Erythroblast (primary cell): ENCODE measurements around the gene ROMO1.
"Not testable (repeated sequence)": the region's sequence is repeated elsewhere in the genome, so short reads cannot be mapped to it uniquely, and the experiment has no call there.

Source experiments
- GATA1 ChIP-seq: IDR thresholded peaks from 2 replicates; pipeline ENCODE4 v1.6.1; 2011; ENCODE audit warnings: low read depth, mild to moderate bottlenecking, control low read depth, low read length, moderate library complexity
- POLR2A ChIP-seq: IDR thresholded peaks from 2 replicates; pipeline ENCODE4 v1.6.1; 2011; ENCODE audit warnings: mild to moderate bottlenecking, low read length

GRCh38 chr20:35713120-35713519 is 13.9 kb downstream of the ROMO1 start:
- not testable (repeated sequence) for TF ChIP-seq GATA1, POLR2A
